GM23248 (cell line): Measurements from ENCODE around the gene TMEM181. TPM values are rescaled to one million over a fixed set of nuclear protein-coding genes. Genes with fewer than 3 reads are reported as not detected.

ENCODE experiments used
- DNase-seq: peaks from one replicate; pipeline ENCODE4 v3.0.0-alpha.2; 2015
- H2AFZ ChIP-seq: fragments of 200-600 bp; sonication (generic); 2 replicates; pipeline ENCODE4 v1.6.1; 2016; ENCODE audit warnings: antibody characterized with exemption
- H3F3A ChIP-seq: fragments of 200-600 bp; sonication (generic); 2 replicates; pipeline ENCODE4 v1.6.1; 2016; ENCODE audit warnings: mild to moderate bottlenecking, antibody characterized with exemption, mixed run types; ENCODE audit not compliant: insufficient read depth
- H3K27ac ChIP-seq: fragments of 200-600 bp; sonication (generic); 2 replicates; pipeline ENCODE4 v1.5.1; 2016; ENCODE audit warnings: mild to moderate bottlenecking
- H3K27me3 ChIP-seq: fragments of 200-600 bp; sonication (generic); replicated peaks from 2 replicates; pipeline ENCODE4 v1.6.1; 2016; ENCODE audit warnings: mild to moderate bottlenecking; ENCODE audit not compliant: insufficient read depth
- H3K36me3 ChIP-seq: fragments of 200-600 bp; sonication (generic); 2 replicates; pipeline ENCODE4 v1.6.1; 2016; ENCODE audit warnings: low read depth, mild to moderate bottlenecking
- H3K4me1 ChIP-seq: fragments of 200-600 bp; sonication (generic); 2 replicates; pipeline ENCODE4 v1.6.1; 2016; ENCODE audit warnings: mild to moderate bottlenecking; ENCODE audit not compliant: insufficient read depth
- H3K4me2 ChIP-seq: fragments of 200-600 bp; sonication (generic); one replicate; pipeline ENCODE4 v1.6.1; 2016; ENCODE audit warnings: mild to moderate bottlenecking; ENCODE audit not compliant: unreplicated experiment
- H3K4me3 ChIP-seq: fragments of 200-600 bp; sonication (generic); 2 replicates; pipeline ENCODE4 v1.5.1; 2016; ENCODE audit warnings: mild to moderate bottlenecking
- H3K79me2 ChIP-seq: fragments of 200-600 bp; sonication (generic); 2 replicates; pipeline ENCODE4 v1.6.1; 2016; ENCODE audit warnings: mild to moderate bottlenecking; ENCODE audit not compliant: insufficient read depth
- H3K9ac ChIP-seq: fragments of 200-600 bp; sonication (generic); 2 replicates; pipeline ENCODE4 v1.6.1; 2016; ENCODE audit warnings: mild to moderate bottlenecking
- H3K9me2 ChIP-seq: fragments of 200-600 bp; sonication (generic); 2 replicates; pipeline ENCODE4 v1.6.1; 2016; ENCODE audit warnings: mixed run types, mild to moderate bottlenecking, moderate library complexity; ENCODE audit not compliant: insufficient read depth
- H3K9me3 ChIP-seq: fragments of 200-600 bp; sonication (generic); one replicate; pipeline ENCODE4 v1.6.1; 2017; ENCODE audit warnings: low read depth
- H4K20me1 ChIP-seq: fragments of 200-600 bp; sonication (generic); 2 replicates; pipeline ENCODE4 v1.6.0; 2016; ENCODE audit not compliant: insufficient read depth
- EZH2 ChIP-seq: fragments of 200-600 bp; sonication (generic); IDR thresholded peaks from 2 replicates; pipeline ENCODE4 v1.6.1; 2018; ENCODE audit warnings: antibody characterized with exemption, mild to moderate bottlenecking; ENCODE audit not compliant: insufficient read depth, poor library complexity, severe bottlenecking
- EZH2phosphoT487 ChIP-seq: fragments of 200-600 bp; sonication (generic); IDR thresholded peaks from 2 replicates; pipeline ENCODE4 v1.6.1; 2018; ENCODE audit warnings: antibody characterized with exemption, moderate library complexity, mild to moderate bottlenecking, low read depth; ENCODE audit not compliant: insufficient read depth
- WGBS, 2 experiments: methylation state at CpG; one replicate each; pipeline ENCODE4 v1.1.6; 2015 to 2017; ENCODE audit warnings: low lambda C conversion rate in 2 of 2, low coverage in 1 of 2; ENCODE audit errors: missing lambda C conversion rate in 2 of 2; 5-methylcytosine and 5-hydroxymethylcytosine counted together
- in situ Hi-C: fragments of 300-500 bp; cut with MboI; formaldehyde crosslinking; loops from 2 replicates; pipeline ENCODE4 v1.15.0; 2020
- polyA plus RNA-seq: library from polyadenylated mRNA; unstranded; fragments of >200 nt; fragmentation: Nextera tagmentation; extraction: Ambion mirVana; gene quantifications from 2 replicates; pipeline ENCODE4 v1.2.1, GENCODE V29; 2016
- total RNA-seq: library from RNA; depleted of rRNA; stranded (reverse); fragments of >200 nt; shearing (Covaris generic); gene quantifications from 2 replicates; pipeline ENCODE4 v1.2.3, GENCODE V29; 2014

TMEM181 gene
- total and polyA plus RNA-seq, 2 experiments from 2014 or later: 30.7 to 52.6 TPM

DNA sequence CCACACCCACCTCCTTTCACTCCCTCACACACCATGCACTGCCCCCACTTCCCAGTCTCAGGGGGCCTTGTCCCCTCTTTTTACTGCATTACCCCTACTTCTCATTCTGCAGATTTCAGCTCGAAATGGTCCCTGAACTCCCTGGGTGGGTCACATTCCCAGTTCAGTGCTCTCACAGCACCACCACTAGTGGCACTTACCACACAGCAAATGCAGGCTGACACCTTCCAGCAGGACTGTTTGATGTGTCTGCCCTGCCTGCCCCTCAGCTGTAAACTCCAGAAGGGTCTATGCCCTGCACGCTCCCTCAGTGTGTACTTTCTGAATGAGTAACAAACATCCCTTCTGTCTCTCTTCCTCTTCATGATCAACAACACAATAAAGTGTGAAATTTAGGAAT is 80.6 kb downstream of the TMEM181 start:
- Histone ChIP-seq H2AFZ (no peak overlapping the region), H3K79me2 (peaks cover 83% of the 10 kb centered on the region), H4K20me1 (peaks cover 4% of the 10 kb centered on the region; the same call in 1 of the 2 replicates), H3K27ac (0 out of 2 replicates have a peak overlapping the region, but pooled peaks have one; percentile 95), H3F3A (peaks cover 27% of the 10 kb centered on the region), H3K27me3 (no peaks in the 10 kb centered on the region), H3K9me3 (no peaks in the 10 kb centered on the region), H3K4me1 (peaks cover 37% of the 10 kb centered on the region), H3K4me2 (peak overlapping the region; percentile 22), H3K9ac (peak overlapping the region; percentile 9; the same call in 1 of the 2 replicates), H3K36me3 (peaks cover 24% of the 10 kb centered on the region), H3K4me3 (0 out of 2 replicates have a peak overlapping the region, but pooled peaks have one; percentile 1), H3K9me2 (no peaks in the 10 kb centered on the region)
- WGBS, 2 experiments: 56 to 59% methylated on average over 2 of the region's 2 CpGs
- in situ Hi-C loops: no loop called here
- TF ChIP-seq EZH2: no peak
- no peak for TF ChIP-seq EZH2phosphoT487
- no peak for DNase-seq

DNA sequence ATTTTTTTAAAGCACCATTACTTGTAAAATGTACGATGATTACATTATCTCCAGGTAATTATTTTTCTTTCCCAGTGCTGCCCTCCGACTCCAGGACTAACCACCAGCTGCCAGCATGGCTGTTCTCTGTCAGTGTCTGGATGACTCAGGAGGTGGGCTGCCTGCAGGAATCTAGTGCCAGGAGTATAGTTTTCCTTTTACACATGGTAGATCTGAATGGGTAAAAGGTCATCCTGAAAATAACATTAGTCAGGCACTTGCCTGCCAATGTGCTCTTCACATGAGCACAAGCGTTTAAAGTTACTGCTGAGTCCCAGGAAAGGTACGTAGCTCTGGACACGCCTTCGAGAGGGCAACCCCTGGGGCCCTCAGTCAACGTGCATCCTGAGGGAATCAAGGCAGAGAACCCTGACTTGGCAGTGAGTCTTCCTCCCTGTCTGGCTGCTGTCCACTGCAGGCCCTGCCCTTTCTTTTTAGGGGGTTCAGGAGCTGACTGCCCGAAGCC is 82.3 kb downstream of the TMEM181 start:
- Histone ChIP-seq H3K4me1 (peaks cover 40% of the 10 kb centered on the region), H3K27me3 (no peaks in the 10 kb centered on the region), H3K4me3 (peak overlapping the region; percentile 84), H3F3A (peaks cover 28% of the 10 kb centered on the region), H3K4me2 (peak overlapping the region; percentile 93), H4K20me1 (peaks cover 4% of the 10 kb centered on the region; the same call in 1 of the 2 replicates), H3K9me2 (no peaks in the 10 kb centered on the region), H3K9me3 (no peaks in the 10 kb centered on the region), H3K36me3 (peaks cover 11% of the 10 kb centered on the region; the same call in 1 of the 2 replicates), H2AFZ (no peak overlapping the region), H3K27ac (peak overlapping the region; percentile 95), H3K79me2 (peaks cover 70% of the 10 kb centered on the region), H3K9ac (peak overlapping the region; percentile 99)
- DNase-seq: peak; percentile 96
- TF ChIP-seq EZH2phosphoT487 (no peak), EZH2 (no peak)
- in situ Hi-C loops: no loop called here
- 17 to 26% methylated on average over 8 of the region's 8 CpGs for WGBS, 2 experiments

DNA sequence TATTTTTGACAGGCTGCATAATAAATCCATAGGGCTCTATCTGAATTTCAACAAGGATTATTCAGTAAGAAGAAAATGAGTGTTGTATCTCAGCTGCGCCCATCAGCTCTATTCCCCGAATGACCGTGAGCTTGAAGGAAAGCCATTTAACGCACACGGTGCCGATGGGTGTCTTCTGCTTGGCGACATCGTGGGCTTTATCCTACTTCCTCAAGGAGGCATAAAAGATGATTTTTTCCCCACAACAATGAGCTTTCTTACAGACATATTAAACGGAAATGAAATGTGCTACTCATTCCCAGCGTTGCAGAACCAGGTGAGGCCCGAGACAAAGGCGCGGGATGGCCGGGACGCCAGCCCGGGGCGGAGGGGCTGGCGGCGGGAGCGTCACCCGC is 83.9 kb downstream of the TMEM181 start:
- Histone ChIP-seq H3K4me2 (peak overlapping the region; percentile 93), H3K4me3 (peak overlapping the region; percentile 84), H4K20me1 (peaks cover 4% of the 10 kb centered on the region; the same call in 1 of the 2 replicates), H3K9me2 (no peaks in the 10 kb centered on the region), H3K9me3 (no peaks in the 10 kb centered on the region), H3K9ac (peak overlapping the region; percentile 99), H3K4me1 (peaks cover 37% of the 10 kb centered on the region), H3K79me2 (peaks cover 53% of the 10 kb centered on the region), H3K27ac (peak overlapping the region; percentile 95), H3K27me3 (no peaks in the 10 kb centered on the region), H2AFZ (no peak overlapping the region), H3F3A (peaks cover 34% of the 10 kb centered on the region), H3K36me3 (peaks cover 4% of the 10 kb centered on the region; the same call in 1 of the 2 replicates)
- 2% methylated on average over 21 of the region's 21 CpGs for WGBS, 2 experiments
- TF ChIP-seq EZH2phosphoT487 (no peak), EZH2 (no peak)
- in situ Hi-C loops: no loop called here
- DNase-seq: peak; percentile 47

DNA sequence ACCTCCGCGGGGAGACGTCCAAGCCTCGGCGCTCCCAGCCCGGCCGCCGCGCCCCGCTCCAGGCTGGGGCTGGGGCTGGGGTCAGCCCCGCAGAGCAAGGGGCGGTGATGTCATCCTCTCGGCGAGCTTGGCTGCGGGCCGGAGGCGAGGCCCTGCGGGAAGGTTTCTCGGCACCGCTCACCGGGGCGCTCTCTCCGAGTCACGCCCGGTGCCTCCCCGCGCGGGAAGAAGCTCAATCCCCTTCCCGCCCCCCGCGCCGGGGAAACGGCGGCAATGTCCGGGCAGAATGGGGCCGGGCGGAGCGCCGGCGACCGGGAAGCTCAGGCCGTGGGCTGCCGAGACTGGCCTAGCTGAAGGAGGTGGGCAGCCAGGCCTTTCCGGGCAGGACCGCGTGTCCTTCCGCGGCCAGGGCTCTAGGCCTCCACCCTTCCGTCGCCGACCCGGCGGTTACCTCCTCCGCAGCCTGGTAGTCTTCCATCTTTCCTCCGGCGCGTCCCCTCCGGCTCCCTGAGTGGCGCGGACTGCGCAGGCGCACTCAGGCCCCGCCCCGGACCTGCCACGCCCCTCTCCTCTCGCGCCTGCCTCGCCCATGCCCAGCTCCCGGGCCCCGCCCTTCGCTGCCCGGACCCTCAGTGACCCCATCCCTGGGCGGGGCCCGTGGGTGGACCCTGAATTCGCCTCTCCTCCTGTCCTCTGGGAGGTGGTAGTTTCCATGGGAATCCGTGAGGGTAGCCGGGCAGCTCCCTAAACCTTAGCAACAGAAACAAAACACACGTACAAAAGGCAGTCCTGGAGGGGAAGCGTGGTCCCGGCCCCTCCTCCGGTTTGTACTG is 84.6 kb downstream of the TMEM181 start, which contains the start of gene DYNLT1:
TSS of gene DYNLT1 (minus strand) at position 513 of the 833 bp plus-strand sequence. CDS start at position 478, 35 bp downstream.
- peaks cover 43% of the 10 kb centered on the region for H3K4me1 ChIP-seq
- H4K20me1 ChIP-seq: peaks cover 4% of the 10 kb centered on the region; the same call in 1 of the 2 replicates
- peak within 1 kb of the TSS; percentile 71 for H2AFZ ChIP-seq
- DNase-seq: peak; percentile 95
- H3K27ac ChIP-seq: peak within 1 kb of the TSS; percentile 95
- H3K4me3 ChIP-seq: peak within 1 kb of the TSS; percentile 84
- peak within 1 kb of the TSS; percentile 93 for H3K4me2 ChIP-seq
- no peaks in the 10 kb centered on the region for H3K27me3 ChIP-seq
- no peaks in the 10 kb centered on the region for H3K9me3 ChIP-seq
- H3K36me3 ChIP-seq: peaks cover 4% of the 10 kb centered on the region; the same call in 1 of the 2 replicates
- in situ Hi-C loops: no loop called here
- H3K79me2 ChIP-seq: peaks cover 47% of the 10 kb centered on the region
- peak within 1 kb of the TSS; percentile 99 for H3K9ac ChIP-seq
- 2% methylated on average over 46 to 53 of the region's 81 CpGs for WGBS, 2 experiments
- no peak for TF ChIP-seq EZH2phosphoT487
- no peak for TF ChIP-seq EZH2
- peaks cover 40% of the 10 kb centered on the region for H3F3A ChIP-seq
- no peaks in the 10 kb centered on the region for H3K9me2 ChIP-seq
